ENCODE data around the gene TYMP. TPM values are rescaled to one million over a fixed set of nuclear protein-coding genes. Genes with fewer than 3 reads are reported as not detected.

Gene TYMP
- total and polyA plus RNA-seq, 2 of the 4 experiments (the other 2 are of a cell fraction), result 0.18 to 0.74 TPM

- no peak overlapping the region for H4K5ac ChIP-seq (ENCODE audit: low read depth, low read length)
- H3K9ac ChIP-seq (ENCODE audit: low read depth, low read length), result no peak overlapping the region
- no peak overlapping the region for H2BK120ac ChIP-seq (ENCODE audit: low read depth, low read length)
- peak; percentile 4 for ATAC-seq (ENCODE audit: low read depth)
- TF ChIP-seq BHLHE40 (IDR thresholded peaks at IDR 0.05; ENCODE audit: low read depth, low read length), result no peak
- TF ChIP-seq RAD21 (IDR thresholded peaks at IDR 0.05; ENCODE audit: low read length), result no peak
- TF ChIP-seq RFX5 (IDR thresholded peaks at IDR 0.05; ENCODE audit: low read depth, low read length), result no peak
- TF ChIP-seq, protein P1, sequence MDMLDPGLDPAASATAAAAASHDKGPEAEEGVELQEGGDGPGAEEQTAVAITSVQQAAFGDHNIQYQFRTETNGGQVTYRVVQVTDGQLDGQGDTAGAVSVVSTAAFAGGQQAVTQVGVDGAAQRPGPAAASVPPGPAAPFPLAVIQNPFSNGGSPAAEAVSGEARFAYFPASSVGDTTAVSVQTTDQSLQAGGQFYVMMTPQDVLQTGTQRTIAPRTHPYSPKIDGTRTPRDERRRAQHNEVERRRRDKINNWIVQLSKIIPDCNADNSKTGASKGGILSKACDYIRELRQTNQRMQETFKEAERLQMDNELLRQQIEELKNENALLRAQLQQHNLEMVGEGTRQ (IDR thresholded peaks at IDR 0.05; ENCODE audit: low read depth, low read length), result no peak
- TF ChIP-seq CEBPB (IDR thresholded peaks at IDR 0.05; ENCODE audit: low read depth, low read length), result no peak
- TF ChIP-seq, protein P2, sequence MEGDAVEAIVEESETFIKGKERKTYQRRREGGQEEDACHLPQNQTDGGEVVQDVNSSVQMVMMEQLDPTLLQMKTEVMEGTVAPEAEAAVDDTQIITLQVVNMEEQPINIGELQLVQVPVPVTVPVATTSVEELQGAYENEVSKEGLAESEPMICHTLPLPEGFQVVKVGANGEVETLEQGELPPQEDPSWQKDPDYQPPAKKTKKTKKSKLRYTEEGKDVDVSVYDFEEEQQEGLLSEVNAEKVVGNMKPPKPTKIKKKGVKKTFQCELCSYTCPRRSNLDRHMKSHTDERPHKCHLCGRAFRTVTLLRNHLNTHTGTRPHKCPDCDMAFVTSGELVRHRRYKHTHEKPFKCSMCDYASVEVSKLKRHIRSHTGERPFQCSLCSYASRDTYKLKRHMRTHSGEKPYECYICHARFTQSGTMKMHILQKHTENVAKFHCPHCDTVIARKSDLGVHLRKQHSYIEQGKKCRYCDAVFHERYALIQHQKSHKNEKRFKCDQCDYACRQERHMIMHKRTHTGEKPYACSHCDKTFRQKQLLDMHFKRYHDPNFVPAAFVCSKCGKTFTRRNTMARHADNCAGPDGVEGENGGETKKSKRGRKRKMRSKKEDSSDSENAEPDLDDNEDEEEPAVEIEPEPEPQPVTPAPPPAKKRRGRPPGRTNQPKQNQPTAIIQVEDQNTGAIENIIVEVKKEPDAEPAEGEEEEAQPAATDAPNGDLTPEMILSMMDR (conservative IDR thresholded peaks at IDR 0.05; ENCODE audit: low read depth, low read length), result no peak
- TF ChIP-seq POLR2A (IDR thresholded peaks at IDR 0.05; ENCODE audit: low read depth, low read length), result no peak
- no peak for TF ChIP-seq MAFK (IDR thresholded peaks at IDR 0.05; ENCODE audit: low read depth, low read length)
- TF ChIP-seq SMC3 (IDR thresholded peaks at IDR 0.05; ENCODE audit: low read depth, low read length), result no peak
- no peak for TF ChIP-seq NFE2L2 (IDR thresholded peaks at IDR 0.05; ENCODE audit: low read depth, low read length)
- TF ChIP-seq RCOR1 (IDR thresholded peaks at IDR 0.05; ENCODE audit: insufficient replicate concordance, low read length), result no peak
- TF ChIP-seq, protein P3, sequence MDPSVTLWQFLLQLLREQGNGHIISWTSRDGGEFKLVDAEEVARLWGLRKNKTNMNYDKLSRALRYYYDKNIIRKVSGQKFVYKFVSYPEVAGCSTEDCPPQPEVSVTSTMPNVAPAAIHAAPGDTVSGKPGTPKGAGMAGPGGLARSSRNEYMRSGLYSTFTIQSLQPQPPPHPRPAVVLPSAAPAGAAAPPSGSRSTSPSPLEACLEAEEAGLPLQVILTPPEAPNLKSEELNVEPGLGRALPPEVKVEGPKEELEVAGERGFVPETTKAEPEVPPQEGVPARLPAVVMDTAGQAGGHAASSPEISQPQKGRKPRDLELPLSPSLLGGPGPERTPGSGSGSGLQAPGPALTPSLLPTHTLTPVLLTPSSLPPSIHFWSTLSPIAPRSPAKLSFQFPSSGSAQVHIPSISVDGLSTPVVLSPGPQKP (IDR thresholded peaks at IDR 0.05; ENCODE audit: borderline replicate concordance, low read depth, low read length), result no peak
- no peak for TF ChIP-seq MAZ (IDR thresholded peaks at IDR 0.05; ENCODE audit: borderline replicate concordance, low read depth, low read length)
- no peak for TF ChIP-seq CHD1 (IDR thresholded peaks at IDR 0.05; ENCODE audit: low read depth, low read length)
- no peak for TF ChIP-seq FOS (IDR thresholded peaks at IDR 0.05; ENCODE audit: low read depth, low read length)
- no peak for TF ChIP-seq MXI1 (IDR thresholded peaks at IDR 0.05; ENCODE audit: borderline replicate concordance, low read depth, low read length)
- H2AK5ac ChIP-seq (ENCODE audit: low read depth, low read length), result peak overlapping the region; percentile 31
- DNase-seq, result no peak
- no peak overlapping the region for H3K14ac ChIP-seq (replicated peaks; ENCODE audit: low read depth, low read length)
- H3K9me3 ChIP-seq (ENCODE audit: control insufficient read depth, insufficient read depth, low read length), result no peaks in the 10 kb centered on the region
- in situ Hi-C loops (cut with MboI; ENCODE audit: low sequenced_read_pairs) (no loop called here), intact Hi-C loops (cut with micrococcal nuclease) (no loop called here), dilution Hi-C loops (cut with HindIII; ENCODE audit: low sequenced_read_pairs, unreplicated experiment) (no loop called here)
- H4K8ac ChIP-seq (ENCODE audit: low read depth in 2 of 2, low read length in 2 of 2), result peak overlapping the region in 1 of 2 experiments; percentile 91; a peak in 2 of 4 replicates
- peaks cover 18% of the 10 kb centered on the region for H3K4me1 ChIP-seq (ENCODE audit: control insufficient read depth, insufficient read depth, low read length)
- ChIA-PET CTCF (no interaction called here), POLR2A (ENCODE audit: unreplicated experiment) (no interaction called here)
- 0 out of 2 replicates have a peak overlapping the region, but pooled peaks have one; percentile 15 for H3K4ac ChIP-seq (ENCODE audit: low read depth, low read length)
- H2BK5ac ChIP-seq (ENCODE audit: low read depth, low read length, poor library complexity, severe bottlenecking), result no peak overlapping the region
- H2BK20ac ChIP-seq (ENCODE audit: low read depth, low read length), result no peak overlapping the region
- no peaks in the 10 kb centered on the region for H4K20me1 ChIP-seq (ENCODE audit: insufficient read depth, low read length)
- 5% methylated on average over 8 of the region's 44 CpGs; no CpG with 5 or more reads in 1 of the 2 experiments for WGBS, 2 experiments (ENCODE audit: extremely low coverage in 2 of 2, insufficient read length in 1 of 2)
- H3K4me3 ChIP-seq (ENCODE audit: insufficient read depth, low read depth, low read length), result peak overlapping the region; percentile 39
- no peak overlapping the region for H3K56ac ChIP-seq (ENCODE audit: extremely low read depth, insufficient read depth, low read length)
- H3K27ac ChIP-seq (ENCODE audit: insufficient read depth, low read length), result no peak overlapping the region
- BruUV-seq (replicated peaks), result no TSS peak
- H3K9me1 ChIP-seq (ENCODE audit: insufficient read depth, low read length), result peaks cover 13% of the 10 kb centered on the region; the same call in 1 of the 2 replicates
- peak overlapping the region; percentile 81 for H2AFZ ChIP-seq (replicated peaks; ENCODE audit: low read length, poor library complexity)
- H3K36me3 ChIP-seq (ENCODE audit: control insufficient read depth, insufficient read depth, low read length), result no peaks in the 10 kb centered on the region
- H3K23ac ChIP-seq (ENCODE audit: low read depth, low read length), result no peak overlapping the region
- H3K4me2 ChIP-seq (ENCODE audit: low read depth, low read length), result peak overlapping the region; percentile 69
- H2BK15ac ChIP-seq (ENCODE audit: low read depth, low read length), result no peak overlapping the region
- H3K18ac ChIP-seq (ENCODE audit: low read depth, low read length), result no peak overlapping the region
- H2AK9ac ChIP-seq (replicated peaks; ENCODE audit: low read depth, low read length, poor library complexity), result peak overlapping the region; percentile 50
- H3K27me3 ChIP-seq (ENCODE audit: control insufficient read depth, insufficient read depth, low read length), result peaks cover 5% of the 10 kb centered on the region; the same call in 1 of the 2 replicates
- no peak overlapping the region; the same call in 1 of the 2 replicates for H4K91ac ChIP-seq (ENCODE audit: insufficient read depth, low read depth, low read length)
- peaks cover 4 to 18% of the 10 kb centered on the region in 2 experiments; a peak in 2 of 4 replicates for H3K79me1 ChIP-seq (ENCODE audit: low read depth in 1 of 2, low read length in 2 of 2)
Observed at GRCh38 chr22:50531546-50531961, 1.7 kb upstream of the TYMP start.
